Measurements from ENCODE around the gene TRIM71.
"Not testable (repeated sequence)": the region's sequence is repeated elsewhere in the genome, so short reads cannot be mapped to it uniquely, and the experiment has no call there.

DNA sequence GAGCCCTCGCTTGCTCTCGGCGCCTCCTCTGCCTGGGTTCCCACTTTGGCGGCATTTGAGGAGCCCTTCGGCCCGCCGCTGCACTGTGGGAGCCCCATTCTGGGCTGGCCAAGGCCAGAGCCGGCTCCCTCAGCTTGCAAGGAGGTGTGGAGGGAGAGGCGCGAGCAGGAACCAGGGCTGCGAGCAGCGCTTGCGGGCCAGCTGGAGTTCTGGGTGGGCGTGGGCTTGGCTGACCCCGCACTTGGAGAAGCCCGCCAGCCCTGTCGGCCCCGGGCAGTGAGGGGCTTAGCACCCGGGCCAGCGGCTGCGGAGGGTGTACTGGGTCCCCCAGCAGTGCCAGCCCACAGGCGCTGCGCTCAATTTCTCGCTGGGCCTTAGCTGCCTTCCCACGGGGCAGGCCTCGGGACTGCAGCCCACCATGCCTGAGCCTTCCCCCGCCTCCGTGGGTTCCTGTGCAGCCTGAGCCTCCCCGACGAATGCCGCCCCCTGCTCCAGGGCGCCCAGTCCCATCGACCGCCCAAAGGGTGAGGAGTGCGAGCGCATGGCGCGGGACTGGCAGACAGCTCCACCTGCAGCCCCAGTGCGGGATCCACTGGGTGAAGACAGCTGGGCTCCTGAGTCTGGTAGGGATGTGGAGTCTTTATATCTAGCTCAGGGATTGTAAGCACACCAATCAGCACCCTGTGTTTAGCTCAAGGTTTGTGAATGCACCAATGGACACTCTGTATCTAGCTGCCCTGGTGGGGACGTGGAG, 121.9 kb downstream of the TRIM71 start:
- not testable (repeated sequence) for TF ChIP-seq CTCF, EP300, POLR2A, POLR2AphosphoS5 (IDR thresholded peaks at IDR 0.05)
